Brain pericyte (primary cell): Measurements from ENCODE around the gene MEA1.

Experiments
- DNase-seq: peaks from one replicate; pipeline ENCODE4 v3.0.0-alpha.2; 2012; ENCODE audit warnings: low read depth, low spot score

Gene MEA1

GRCh38 chr6:42970871-42971612, 42.7 kb downstream of the MEA1 start:
- no peak for DNase-seq

- no peak for DNase-seq
These were observed 43.8 kb downstream of the MEA1 start for GRCh38 chr6:42969934-42970333.

- DNase-seq, result no peak
These were observed 44.3 kb downstream of the MEA1 start for GRCh38 chr6:42969431-42969830.

GRCh38 chr6:42968783-42969182, 45.0 kb downstream of the MEA1 start:
- DNase-seq, result no peak

- no peak for DNase-seq
These were observed 45.5 kb downstream of the MEA1 start for GRCh38 chr6:42968126-42968701.

GRCh38 chr6:42967228-42967627, 46.5 kb downstream of the MEA1 start:
- DNase-seq, result no peak

- no peak for DNase-seq
These were observed 47.2 kb downstream of the MEA1 start for GRCh38 chr6:42966571-42966970.

- DNase-seq, result no peak
These were observed 49.7 kb downstream of the MEA1 start for GRCh38 chr6:42963855-42964605.

GRCh38 chr6:42963179-42963854, 50.4 kb downstream of the MEA1 start:
- DNase-seq, result no peak

- DNase-seq, result no peak
These were observed 51.1 kb downstream of the MEA1 start for GRCh38 chr6:42962502-42963178.

- no peak for DNase-seq
These were observed 51.6 kb downstream of the MEA1 start for GRCh38 chr6:42962096-42962495.
